ENCODE measurements around the gene ARHGAP31.
"Not testable (repeated sequence)": the region's sequence is repeated elsewhere in the genome, so short reads cannot be mapped to it uniquely, and the experiment has no call there.

Gene ARHGAP31

GRCh38 chr3:119352034-119352609, 57.9 kb downstream of the ARHGAP31 start:
- no peak for DNase-seq

- no peak for DNase-seq
These were observed 58.8 kb downstream of the ARHGAP31 start for GRCh38 chr3:119352863-119353527.

- not testable (repeated sequence) for DNase-seq
These were observed 61.4 kb downstream of the ARHGAP31 start for GRCh38 chr3:119355608-119356007.

- no peak for DNase-seq
These were observed 62.5 kb downstream of the ARHGAP31 start for GRCh38 chr3:119356646-119357045.

- no peak for DNase-seq
These were observed 63.0 kb downstream of the ARHGAP31 start for GRCh38 chr3:119357190-119357589.

GRCh38 chr3:119359476-119360326, 65.5 kb downstream of the ARHGAP31 start:
- DNase-seq: no peak

- DNase-seq: no peak
These were observed 66.7 kb downstream of the ARHGAP31 start for GRCh38 chr3:119360736-119361462.

- DNase-seq: no peak
These were observed 67.8 kb downstream of the ARHGAP31 start for GRCh38 chr3:119362010-119362409.

GRCh38 chr3:119362940-119363725, 69.0 kb downstream of the ARHGAP31 start:
- no peak for DNase-seq

GRCh38 chr3:119364401-119364800, 70.2 kb downstream of the ARHGAP31 start:
- DNase-seq: no peak

- no peak for DNase-seq
These were observed 71.2 kb downstream of the ARHGAP31 start for GRCh38 chr3:119365418-119365817.

GRCh38 chr3:119367000-119367399, 72.8 kb downstream of the ARHGAP31 start:
- no peak for DNase-seq

GRCh38 chr3:119368298-119368697, 74.1 kb downstream of the ARHGAP31 start:
- DNase-seq: no peak

GRCh38 chr3:119371786-119372185, 77.6 kb downstream of the ARHGAP31 start:
- DNase-seq: not testable (repeated sequence)

GRCh38 chr3:119375106-119375505, 80.9 kb downstream of the ARHGAP31 start:
- DNase-seq: no peak

GRCh38 chr3:119375510-119375909, 81.3 kb downstream of the ARHGAP31 start:
- no peak for DNase-seq

- no peak for DNase-seq
These were observed 82.6 kb downstream of the ARHGAP31 start for GRCh38 chr3:119376758-119377157.

GRCh38 chr3:119378259-119378803, 84.1 kb downstream of the ARHGAP31 start:
- DNase-seq: no peak

GRCh38 chr3:119380697-119381096, 86.5 kb downstream of the ARHGAP31 start:
- DNase-seq: peak in 1 of 2 experiments; percentile 7

GRCh38 chr3:119382134-119382533, 88.0 kb downstream of the ARHGAP31 start:
- DNase-seq: no peak

GRCh38 chr3:119388577-119388976, 94.4 kb downstream of the ARHGAP31 start:
- no peak for DNase-seq

GRCh38 chr3:119395923-119396358, 101.8 kb downstream of the ARHGAP31 start:
- DNase-seq: no peak
